Transverse colon (tissue), 4 donors: ENCODE data around the gene CCND3. TPM values are rescaled to one million over a fixed set of nuclear protein-coding genes. Genes with fewer than 3 reads are reported as not detected.

Experiments
- DNase-seq: peaks from one replicate; pipeline ENCODE4 v3.0.0-alpha.2; 2019
- H3K27ac ChIP-seq, 4 donors: fragments of 200-600 bp; sonication (generic); 2 replicates each; pipeline ENCODE4 v1.5.1; 2016 to 2018; ENCODE audit warnings: inconsistent platforms in 4 of 4
- H3K27me3 ChIP-seq: fragments of 200-600 bp; sonication (generic); 2 replicates; pipeline ENCODE4 v1.5.1; 2017; ENCODE audit warnings: inconsistent platforms
- H3K36me3 ChIP-seq, 4 donors: fragments of 200-600 bp; sonication (generic); 2 replicates each; pipeline ENCODE4 v1.5.1; 2017 to 2019; ENCODE audit warnings: inconsistent platforms in 4 of 4
- H3K4me1 ChIP-seq, 4 donors: fragments of 200-600 bp; sonication (generic); 2 replicates each; pipeline ENCODE4 v1.5.1; 2017 to 2020; ENCODE audit warnings: inconsistent platforms in 4 of 4
- H3K4me3 ChIP-seq, 4 donors: fragments of 200-600 bp; sonication (generic); 1 replicate in 1 of 4; 2 replicates in 3 of 4; pipeline versions ENCODE4 v1.5.1 to v1.6.1; 2017 to 2019; ENCODE audit warnings: inconsistent platforms in 4 of 4
- H3K9me3 ChIP-seq, 2 donors: fragments of 200-600 bp; sonication (generic); 2 replicates each; pipeline ENCODE4 v1.5.1; 2017 to 2019; ENCODE audit warnings: inconsistent platforms in 2 of 2
- EP300 ChIP-seq: sonication (generic); formaldehyde crosslinking; IDR thresholded peaks from one replicate; pipeline ENCODE4 v1.6.1; 2017; ENCODE audit warnings: antibody characterized with exemption, low read depth
- POLR2A ChIP-seq: fragments of 450-650 bp; IDR thresholded peaks from one replicate; pipeline ENCODE4 v1.6.1; 2016; ENCODE audit warnings: antibody characterized with exemption, mild to moderate bottlenecking, moderate library complexity
- POLR2AphosphoS5 ChIP-seq, 3 donors: sonication (generic); formaldehyde crosslinking; IDR thresholded peaks; one replicate each; pipeline ENCODE4 v1.6.1; 2016; ENCODE audit warnings: antibody characterized with exemption in 3 of 3
- WGBS, 2 donors: methylation state at CpG; one replicate each; pipeline ENCODE4 v1.1.5; 2018; ENCODE audit warnings: low coverage in 1 of 2; 5-methylcytosine and 5-hydroxymethylcytosine counted together
- in situ Hi-C, 4 donors: fragments of 200-750 bp; cut with MboI; loops; one replicate each; pipeline versions ENCODE4 v1.15.0 to v1.15.1; 2017; ENCODE audit warnings: low sequenced_read_pairs in 3 of 4, low pct_ligation_motif_present in 1 of 4, low pct_unique_long_range_greater_than_20kb in 1 of 4
- intact Hi-C: fragments of 100-400 bp; cut with DNase I; formaldehyde crosslinking; loops from one replicate; pipeline ENCODE4 v1.15.1; 2023; ENCODE audit warnings: low total_unique reads
- total RNA-seq, 4 donors: library from RNA; depleted of rRNA; stranded (reverse); fragments of >200 nt; gene quantifications; one replicate each; pipeline ENCODE4 v1.1.0, GENCODE V29; 2016
- TF ChIP-seq, protein P1 (sequence below), 5 experiments: fragments of 200-600 bp in 3 of 5; fragments of 450-650 bp in 2 of 5; sonication (generic) in 3 of 5; IDR thresholded peaks; 1 replicate in 2 of 5; 2 replicates in 3 of 5; pipeline ENCODE4 v1.5.1; 2016 to 2017; ENCODE audit warnings: antibody characterized with exemption in 5 of 5, inconsistent platforms in 3 of 5, mild to moderate bottlenecking in 2 of 5, moderate library complexity in 1 of 5

The CCND3 gene
- total RNA-seq, 4 donors from 2014 or later, result 55.3 to 178 (median 75.6) TPM

DNA sequence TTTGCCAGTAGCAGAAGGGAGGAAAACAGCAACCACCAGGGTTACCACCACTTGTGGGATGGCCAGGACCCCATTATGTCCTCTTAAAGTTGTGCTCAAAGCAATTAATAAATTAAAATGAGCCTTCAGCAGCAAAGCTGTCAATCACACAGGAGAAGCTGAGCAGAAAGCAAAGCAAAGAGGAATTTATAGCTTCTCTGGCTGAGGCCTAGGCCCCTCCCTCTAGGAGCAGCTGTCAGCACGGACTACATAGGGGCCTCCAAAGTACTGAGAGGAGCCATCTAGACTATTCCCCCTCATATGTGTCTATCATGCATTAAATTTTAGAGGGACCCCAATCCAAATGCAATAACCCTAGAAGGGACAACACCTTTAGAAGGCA lies 6.4 kb downstream of the CCND3 start:
- Histone ChIP-seq H3K27me3 (no peaks in the 10 kb centered on the region), H3K4me3 (no peak overlapping the region), H3K4me1 (peaks cover 19 to 48% (median 29%) of the 10 kb centered on the region in 4 donors), H3K9me3 (no peaks in the 10 kb centered on the region), H3K27ac (no peak overlapping the region), H3K36me3 (peaks cover 0 to 47% (median 15%) of the 10 kb centered on the region in 4 donors)
- no peak for DNase-seq
- intact Hi-C loops (loop anchor here (5.0 kb wide), 1 partner anchor 107 kb away; no protein-coding TSS in a partner anchor), in situ Hi-C loops (loop anchor here in 2 of 4 donors (10.0 to 25.0 kb wide), 2 partner anchors 110 to 277 kb away; partner anchors contain the start of gene MRPS10 (in 1 of the 2))
- 29 to 33% methylated on average over 1 of the region's 1 CpG for WGBS, 2 donors
- TF ChIP-seq, protein P1, sequence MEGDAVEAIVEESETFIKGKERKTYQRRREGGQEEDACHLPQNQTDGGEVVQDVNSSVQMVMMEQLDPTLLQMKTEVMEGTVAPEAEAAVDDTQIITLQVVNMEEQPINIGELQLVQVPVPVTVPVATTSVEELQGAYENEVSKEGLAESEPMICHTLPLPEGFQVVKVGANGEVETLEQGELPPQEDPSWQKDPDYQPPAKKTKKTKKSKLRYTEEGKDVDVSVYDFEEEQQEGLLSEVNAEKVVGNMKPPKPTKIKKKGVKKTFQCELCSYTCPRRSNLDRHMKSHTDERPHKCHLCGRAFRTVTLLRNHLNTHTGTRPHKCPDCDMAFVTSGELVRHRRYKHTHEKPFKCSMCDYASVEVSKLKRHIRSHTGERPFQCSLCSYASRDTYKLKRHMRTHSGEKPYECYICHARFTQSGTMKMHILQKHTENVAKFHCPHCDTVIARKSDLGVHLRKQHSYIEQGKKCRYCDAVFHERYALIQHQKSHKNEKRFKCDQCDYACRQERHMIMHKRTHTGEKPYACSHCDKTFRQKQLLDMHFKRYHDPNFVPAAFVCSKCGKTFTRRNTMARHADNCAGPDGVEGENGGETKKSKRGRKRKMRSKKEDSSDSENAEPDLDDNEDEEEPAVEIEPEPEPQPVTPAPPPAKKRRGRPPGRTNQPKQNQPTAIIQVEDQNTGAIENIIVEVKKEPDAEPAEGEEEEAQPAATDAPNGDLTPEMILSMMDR (IDR thresholded peaks at IDR 0.05), result no peak
- no peak for TF ChIP-seq POLR2A
- TF ChIP-seq POLR2AphosphoS5 (IDR thresholded peaks at IDR 0.05), result no peak
- TF ChIP-seq EP300, result no peak

DNA sequence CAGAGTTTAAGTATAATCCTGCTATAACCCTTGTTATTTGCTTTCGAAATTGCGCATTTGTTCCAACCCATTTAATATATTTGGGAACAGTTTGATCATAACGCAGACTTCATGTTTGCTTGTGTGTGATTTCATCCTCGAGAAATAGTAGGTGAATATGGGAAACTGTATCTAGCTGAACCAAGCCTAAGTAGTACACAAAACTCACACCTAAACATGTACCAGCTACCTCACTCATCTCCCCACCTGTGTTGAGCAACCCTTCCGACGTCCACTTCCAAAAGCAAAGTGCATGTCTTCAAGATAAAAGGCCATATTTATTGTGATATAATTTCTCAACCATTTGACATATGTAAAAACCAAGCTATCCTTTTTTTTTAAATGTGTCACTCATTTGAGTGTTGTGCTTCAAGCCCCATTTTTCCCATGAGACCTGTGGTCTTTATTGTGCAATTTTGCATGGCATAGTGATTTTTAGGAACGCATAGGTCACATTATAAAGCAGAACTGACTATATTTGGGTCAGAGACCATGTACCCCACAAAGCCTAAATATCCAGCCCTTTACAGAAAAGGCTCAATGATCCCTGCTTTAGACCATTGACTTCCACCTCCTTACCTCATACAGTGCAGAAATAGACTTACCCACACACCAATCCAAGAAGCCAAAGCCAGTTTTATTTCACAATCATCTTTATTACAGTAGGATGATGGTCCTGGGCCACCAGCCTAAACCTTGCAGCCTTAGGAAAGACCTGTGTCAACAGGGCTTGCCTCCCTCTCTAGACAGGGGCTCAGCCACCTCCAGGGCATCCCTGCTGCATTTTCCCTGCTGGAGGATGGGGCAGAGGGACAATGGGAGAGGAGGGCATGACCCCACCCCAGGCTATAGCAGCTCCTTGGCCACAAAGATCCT lies 7.1 kb downstream of the CCND3 start:
- no peak overlapping the region for H3K27ac ChIP-seq
- H3K4me1 ChIP-seq, result peaks cover 13 to 42% (median 22%) of the 10 kb centered on the region in 4 donors
- peaks cover 0 to 47% (median 18%) of the 10 kb centered on the region in 4 donors for H3K36me3 ChIP-seq
- no peaks in the 10 kb centered on the region for H3K9me3 ChIP-seq
- DNase-seq, result no peak
- in situ Hi-C loops, result loop anchor here in 2 of 4 donors (10.0 to 25.0 kb wide), 2 partner anchors 110 to 278 kb away; partner anchors contain the start of gene MRPS10 (in 1 of the 2)
- TF ChIP-seq, protein P1 (IDR thresholded peaks at IDR 0.05), result no peak
- TF ChIP-seq POLR2A (no peak), POLR2AphosphoS5 (IDR thresholded peaks at IDR 0.05) (no peak), EP300 (no peak)
- no peak overlapping the region for H3K4me3 ChIP-seq
- no peaks in the 10 kb centered on the region for H3K27me3 ChIP-seq
- 75 to 77% methylated on average over 7 of the region's 7 CpGs for WGBS, 2 donors
- intact Hi-C loops, result loop anchor here (5.0 kb wide), 1 partner anchor 108 kb away; no protein-coding TSS in a partner anchor

DNA sequence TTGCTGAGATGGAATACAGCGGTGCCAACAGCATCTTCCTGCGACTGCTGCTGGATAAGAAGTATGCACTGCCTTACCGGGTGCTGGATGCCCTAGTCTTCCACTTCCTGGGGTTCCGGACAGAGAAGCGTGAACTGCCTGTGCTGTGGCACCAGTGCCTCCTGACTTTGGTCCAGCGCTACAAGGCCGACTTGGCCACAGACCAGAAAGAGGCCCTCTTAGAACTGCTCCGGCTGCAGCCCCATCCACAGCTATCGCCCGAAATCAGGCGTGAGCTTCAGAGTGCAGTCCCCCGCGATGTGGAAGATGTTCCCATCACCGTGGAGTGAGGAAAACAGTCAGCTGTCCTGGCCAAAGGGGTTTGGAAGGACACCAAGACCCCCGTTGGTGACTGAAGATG lies 9.2 kb downstream of the CCND3 start:
- intact Hi-C loops (no loop called here), in situ Hi-C loops (loop anchor here in 2 of 4 donors (10.0 to 25.0 kb wide), 2 partner anchors 112 to 280 kb away; partner anchors contain the start of gene MRPS10 (in 1 of the 2))
- DNase-seq, result no peak
- 80 to 89% methylated on average over 1 to 15 of the region's 15 CpGs for WGBS, 2 donors
- TF ChIP-seq, protein P1 (IDR thresholded peaks at IDR 0.05), result no peak
- TF ChIP-seq EP300 (no peak), POLR2AphosphoS5 (IDR thresholded peaks at IDR 0.05) (no peak), POLR2A (no peak)
- Histone ChIP-seq H3K4me1 (peaks cover 0 to 23% (median 9%) of the 10 kb centered on the region in 4 donors), H3K27ac (no peak overlapping the region), H3K36me3 (peaks cover 0 to 60% (median 24%) of the 10 kb centered on the region in 4 donors), H3K4me3 (no peak overlapping the region), H3K9me3 (no peaks in the 10 kb centered on the region), H3K27me3 (no peaks in the 10 kb centered on the region)

DNA sequence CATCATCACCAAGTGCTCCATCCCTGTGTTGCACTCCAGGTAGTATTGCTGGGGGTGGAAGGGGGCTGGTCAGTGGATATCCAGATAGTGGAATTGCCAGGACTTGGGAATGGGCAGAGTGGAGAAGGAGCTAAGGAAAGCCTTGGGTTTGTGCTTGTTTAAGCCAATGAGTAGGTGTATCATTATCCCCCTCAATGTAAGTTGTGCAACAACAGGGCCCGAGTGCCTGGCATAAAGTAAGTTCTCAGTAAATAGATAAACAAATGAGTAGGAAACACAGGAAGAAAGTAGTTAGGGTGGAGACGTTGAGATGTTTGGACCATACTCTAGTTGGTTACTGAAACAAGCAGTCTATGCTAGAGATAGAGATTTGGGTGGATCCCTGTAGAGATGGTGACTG lies 9.8 kb downstream of the CCND3 start:
- Histone ChIP-seq H3K4me3 (no peak overlapping the region), H3K27ac (no peak overlapping the region), H3K27me3 (no peaks in the 10 kb centered on the region), H3K4me1 (peaks cover 0 to 17% (median 6%) of the 10 kb centered on the region in 4 donors), H3K36me3 (peaks cover 0 to 60% (median 24%) of the 10 kb centered on the region in 4 donors), H3K9me3 (no peaks in the 10 kb centered on the region)
- 49 to 66% methylated on average over 2 of the region's 2 CpGs for WGBS, 2 donors
- intact Hi-C loops, result no loop called here
- in situ Hi-C loops, result loop anchor here in 2 of 4 donors (10.0 to 25.0 kb wide), 2 partner anchors 113 to 281 kb away; partner anchors contain the start of gene MRPS10 (in 1 of the 2)
- DNase-seq, result no peak
- TF ChIP-seq POLR2AphosphoS5 (IDR thresholded peaks at IDR 0.05), result no peak
- TF ChIP-seq, protein P1 (IDR thresholded peaks at IDR 0.05), result no peak
- no peak for TF ChIP-seq POLR2A
- no peak for TF ChIP-seq EP300
